Globus pallidus (tissue), 1 donor: ENCODE data around the gene MYOG.

ENCODE experiments used
- DNase-seq: peaks from one replicate; pipeline ENCODE4 v3.0.0-alpha.2; 2015; ENCODE audit warnings: low spot score

Gene MYOG

DNA sequence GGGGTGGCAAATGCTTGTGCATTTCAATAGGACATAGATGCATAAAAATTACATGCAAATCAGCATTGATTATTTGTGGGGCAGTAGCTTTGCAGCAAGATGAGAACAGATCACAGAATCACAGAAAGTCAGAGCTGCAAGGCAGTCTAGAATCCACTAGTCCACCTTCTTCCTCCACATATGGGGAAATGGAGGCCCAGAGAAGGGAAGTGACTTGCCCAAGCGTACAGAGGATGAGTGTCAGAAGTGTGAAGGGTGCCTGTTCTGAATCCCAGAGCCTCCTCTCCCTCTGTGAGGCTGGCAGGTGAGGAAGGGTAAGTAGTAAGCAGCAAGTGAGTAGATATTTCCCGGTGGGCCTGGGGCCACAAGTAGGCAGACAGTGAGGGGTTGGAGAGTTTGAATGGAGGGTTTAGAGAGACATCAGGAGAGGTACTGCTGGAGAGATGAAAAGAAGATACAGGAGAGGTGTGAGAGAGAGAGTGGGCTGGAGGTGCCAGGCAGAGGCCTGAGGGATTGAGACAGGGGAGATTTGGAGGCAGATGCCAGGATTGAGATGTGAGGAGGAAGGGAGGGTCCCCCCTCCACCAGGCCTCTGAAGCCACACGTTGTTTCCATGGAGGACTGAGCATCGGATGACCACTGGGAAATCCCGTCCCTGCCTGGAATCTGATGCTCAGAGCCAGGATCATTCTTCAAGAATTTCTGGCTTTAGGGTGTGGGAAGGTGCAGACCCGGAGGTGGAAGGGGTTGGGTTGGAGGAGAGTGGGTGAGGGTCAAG, 4.8 kb upstream of the MYOG start:
- DNase-seq: no peak

DNA sequence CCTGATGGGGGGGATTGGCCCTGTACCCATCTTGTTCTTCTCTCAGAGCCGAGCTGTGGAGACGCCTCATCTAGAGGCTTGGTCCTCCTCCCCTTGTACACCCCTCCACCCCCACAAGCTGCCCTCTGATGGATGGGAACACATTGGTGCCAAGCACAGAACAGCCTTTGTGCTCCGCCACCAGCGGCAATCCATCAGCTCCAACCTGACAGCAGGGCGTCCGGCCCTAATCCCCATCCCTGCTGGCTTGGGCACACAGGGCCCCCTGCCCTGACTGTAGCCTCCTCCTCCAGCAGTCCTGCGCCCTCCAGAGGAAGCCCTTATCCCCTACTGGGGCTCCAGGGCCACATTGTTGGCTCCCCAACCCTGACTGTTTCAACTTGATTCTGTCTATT, 3.8 kb upstream of the MYOG start:
- DNase-seq: peak; percentile 33

DNA sequence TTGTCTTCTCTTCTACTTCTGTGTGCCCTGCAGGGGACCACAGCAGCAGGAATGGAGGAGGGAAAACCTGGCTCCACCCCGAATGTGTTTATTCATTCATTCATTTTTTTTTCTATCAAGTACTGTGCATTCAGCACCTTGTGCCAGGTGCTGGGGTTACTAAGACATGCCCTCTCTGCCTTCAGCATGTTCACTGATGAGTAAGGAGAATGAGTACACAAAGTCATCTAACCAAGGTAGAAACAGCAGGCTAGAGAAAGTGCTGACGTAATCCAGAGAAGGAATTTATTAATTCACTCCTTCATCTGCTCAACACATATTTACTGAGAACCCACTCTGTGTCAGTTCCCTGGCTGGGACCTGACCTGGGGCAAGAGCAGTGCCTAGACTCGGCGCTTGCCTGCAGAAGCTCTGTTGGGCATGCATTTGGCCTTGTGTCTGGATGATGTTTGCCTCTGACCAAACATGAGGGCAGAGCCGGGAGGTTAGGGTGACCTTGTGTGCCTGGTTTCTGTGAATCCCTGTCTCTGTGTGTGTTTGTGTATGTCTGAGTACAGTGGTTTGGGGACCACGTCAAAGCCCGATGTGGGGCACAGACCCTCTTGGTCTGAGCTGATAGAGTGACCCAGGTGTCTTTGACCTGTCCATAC, 3.3 kb upstream of the MYOG start:
- no peak for DNase-seq

DNA sequence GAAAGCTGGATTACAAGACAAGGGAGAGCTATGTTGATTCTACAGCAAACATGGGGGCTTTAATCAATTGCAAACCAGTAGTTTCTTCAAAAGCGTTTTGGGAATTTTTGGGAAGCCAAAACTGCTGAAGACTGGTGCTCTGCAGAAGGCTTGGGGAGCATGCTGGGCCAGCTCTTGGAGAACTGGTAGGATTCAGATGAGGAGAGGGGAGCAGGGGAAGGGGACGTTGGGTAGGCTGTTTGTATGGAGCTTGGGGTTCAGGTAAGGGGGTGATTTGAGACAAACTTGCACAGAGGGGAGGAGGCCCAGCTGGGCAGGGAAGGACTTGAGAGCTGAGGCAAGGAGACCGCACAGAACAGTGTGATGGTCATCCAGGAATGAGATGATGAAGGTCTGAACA, 2.6 kb upstream of the MYOG start:
- no peak for DNase-seq

DNA sequence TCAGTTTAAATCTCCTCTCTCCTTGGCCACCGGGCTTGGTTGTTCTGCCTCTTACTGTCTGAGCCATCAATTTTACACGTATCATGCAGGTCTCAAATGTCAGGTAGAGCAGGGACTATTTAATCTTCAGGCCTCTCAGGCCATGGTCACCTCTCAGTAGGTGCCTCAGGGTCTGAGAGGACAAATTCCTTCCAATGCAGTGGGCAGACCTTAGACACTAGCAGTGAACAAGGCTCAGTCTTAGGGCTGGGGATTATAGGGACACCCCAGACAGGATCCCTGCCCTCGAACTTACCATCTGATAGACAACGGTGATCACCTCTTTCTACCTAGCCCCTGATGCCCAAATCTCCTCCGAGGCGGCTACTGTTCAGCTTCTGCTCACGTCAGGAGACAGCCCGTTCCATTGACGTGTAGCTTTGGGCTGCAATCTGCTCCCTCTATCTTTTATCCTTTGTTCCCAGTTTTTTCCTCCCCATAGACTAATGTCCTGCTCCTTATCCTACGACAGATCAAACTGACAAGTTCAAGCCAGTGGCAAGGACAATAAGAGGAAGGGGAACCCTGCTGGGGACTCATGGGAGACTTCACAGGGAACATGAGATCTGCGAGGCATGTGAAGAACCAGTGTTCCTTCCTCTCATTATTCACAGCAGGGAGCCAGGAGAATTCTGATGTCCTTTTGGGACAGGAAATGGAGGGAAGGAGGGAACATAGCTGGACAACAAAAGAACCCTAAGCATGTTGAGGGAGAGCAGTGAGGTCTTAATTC, 1.4 kb upstream of the MYOG start:
- DNase-seq: no peak

DNA sequence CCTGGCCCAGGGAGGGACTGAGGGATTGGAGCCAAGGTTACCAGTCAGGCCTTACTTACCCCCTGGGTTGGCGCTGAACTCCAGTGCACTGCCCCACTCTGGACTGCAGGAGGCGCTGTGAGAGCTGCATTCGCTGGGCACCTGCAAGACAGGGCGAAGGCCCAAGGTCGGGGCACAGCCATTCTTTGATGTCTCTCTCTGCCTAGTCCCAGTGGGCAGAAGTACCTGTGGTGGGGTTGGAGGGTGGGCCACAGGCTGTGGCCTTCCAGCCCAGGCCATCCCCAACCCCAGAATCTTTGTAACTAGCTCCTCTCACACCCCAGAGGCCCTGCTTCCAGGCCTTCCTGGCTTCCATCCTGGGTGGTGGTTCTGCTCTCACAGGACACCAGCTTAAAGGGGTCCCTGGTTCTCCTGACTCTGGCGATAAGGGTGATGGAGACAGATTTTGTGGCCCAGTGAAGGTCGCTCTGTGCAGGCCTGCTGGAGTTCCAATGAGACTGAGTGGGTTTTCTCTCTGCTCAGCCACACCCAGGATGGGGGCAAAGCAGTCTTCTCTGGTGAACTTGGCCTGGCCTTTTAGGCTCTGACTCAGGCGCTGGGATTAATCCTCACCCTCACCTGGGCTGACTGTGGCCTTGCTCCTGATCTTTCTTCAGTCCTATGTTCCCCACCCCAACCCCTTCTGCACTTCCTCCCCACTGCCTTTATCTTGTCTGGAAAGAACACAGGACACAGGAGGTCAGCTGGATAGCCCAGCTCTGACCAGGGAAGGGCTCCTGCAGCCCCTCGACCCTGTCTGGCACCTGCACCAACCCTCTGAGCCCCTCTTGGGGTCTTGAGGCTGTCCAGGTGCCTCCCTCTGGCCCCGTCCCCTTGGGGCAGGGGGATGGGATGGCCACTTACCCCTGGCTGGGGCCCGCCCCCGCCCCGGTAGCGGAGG, 954 bp downstream of the MYOG start:
- DNase-seq: no peak

DNA sequence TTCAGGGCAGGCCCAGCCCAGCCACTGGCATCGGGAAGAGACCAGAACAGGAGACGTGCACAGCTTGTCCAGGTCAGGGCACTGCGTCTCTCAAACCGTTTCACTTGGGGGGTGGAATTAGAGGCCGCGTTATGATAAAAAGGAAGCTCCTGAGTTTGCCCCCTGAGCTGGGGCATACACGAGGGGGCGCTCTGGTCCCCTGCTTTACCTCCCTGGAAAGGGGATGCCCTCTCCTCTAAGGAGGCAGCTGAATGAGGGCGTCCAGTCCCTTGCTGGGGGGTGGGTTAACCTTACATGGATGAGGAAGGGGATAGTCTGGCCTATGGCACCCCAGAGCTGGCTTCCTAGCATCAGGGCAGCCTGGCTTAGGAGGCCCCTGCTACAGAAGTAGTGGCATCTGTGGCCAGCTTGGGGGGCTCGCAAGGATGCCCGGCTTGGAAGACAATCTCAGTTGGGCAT, 2.3 kb downstream of the MYOG start:
- no peak for DNase-seq

DNA sequence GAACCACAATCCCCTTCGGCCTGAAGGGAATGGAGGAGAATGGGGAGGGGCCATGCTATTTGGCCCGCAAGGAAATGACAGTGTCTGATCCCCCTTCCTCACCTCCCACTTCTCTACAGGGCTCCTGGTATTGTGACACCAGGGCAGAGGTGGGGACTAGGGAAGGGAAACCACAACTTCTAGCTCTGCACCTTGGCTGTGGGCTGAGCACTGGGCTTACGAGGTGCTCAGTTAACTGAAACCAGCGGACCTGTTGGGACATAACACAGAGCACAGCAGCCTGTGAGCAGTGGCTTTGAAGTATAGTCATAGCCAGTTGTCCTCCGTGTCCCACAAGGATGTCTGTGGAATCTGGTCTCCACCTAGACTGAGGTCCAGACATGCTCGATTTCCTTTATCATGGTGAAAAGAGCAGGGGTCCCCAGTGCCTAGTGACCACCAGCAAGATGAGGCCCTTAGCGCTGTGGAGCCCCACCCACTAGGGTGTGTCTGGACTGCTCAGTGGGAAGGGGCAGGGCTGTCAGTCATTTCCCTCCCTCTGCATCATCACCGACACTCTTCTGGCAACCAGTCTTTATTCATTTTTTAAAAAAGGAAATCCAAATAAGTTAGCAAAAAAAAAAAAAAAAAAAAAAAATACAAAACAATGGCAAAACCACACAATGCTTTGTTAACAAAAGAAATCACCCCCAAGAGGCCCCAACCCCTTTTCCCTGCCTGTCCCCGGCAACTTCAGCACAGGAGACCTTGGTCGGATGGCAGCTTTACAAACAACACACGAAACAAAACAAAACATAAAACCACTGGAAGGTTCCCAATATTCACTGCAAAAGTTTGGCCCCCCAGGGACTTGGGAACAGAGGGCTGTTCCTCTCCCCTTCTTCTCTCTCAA, 3.0 kb downstream of the MYOG start:
- DNase-seq: no peak

DNA sequence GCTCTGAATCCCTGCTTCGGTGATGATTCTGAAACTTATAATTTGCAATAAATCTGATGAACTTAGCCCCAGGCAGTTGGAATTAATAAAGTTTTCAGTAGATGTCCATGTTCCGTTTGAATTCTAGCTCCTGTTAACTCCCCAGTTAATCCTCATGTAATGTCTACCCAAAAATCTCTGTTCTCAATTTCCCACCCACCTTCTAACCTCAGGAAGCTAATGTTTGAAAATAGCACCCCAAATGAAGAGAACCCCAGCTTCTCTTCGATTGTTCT, 3.6 kb downstream of the MYOG start:
- DNase-seq: no peak

DNA sequence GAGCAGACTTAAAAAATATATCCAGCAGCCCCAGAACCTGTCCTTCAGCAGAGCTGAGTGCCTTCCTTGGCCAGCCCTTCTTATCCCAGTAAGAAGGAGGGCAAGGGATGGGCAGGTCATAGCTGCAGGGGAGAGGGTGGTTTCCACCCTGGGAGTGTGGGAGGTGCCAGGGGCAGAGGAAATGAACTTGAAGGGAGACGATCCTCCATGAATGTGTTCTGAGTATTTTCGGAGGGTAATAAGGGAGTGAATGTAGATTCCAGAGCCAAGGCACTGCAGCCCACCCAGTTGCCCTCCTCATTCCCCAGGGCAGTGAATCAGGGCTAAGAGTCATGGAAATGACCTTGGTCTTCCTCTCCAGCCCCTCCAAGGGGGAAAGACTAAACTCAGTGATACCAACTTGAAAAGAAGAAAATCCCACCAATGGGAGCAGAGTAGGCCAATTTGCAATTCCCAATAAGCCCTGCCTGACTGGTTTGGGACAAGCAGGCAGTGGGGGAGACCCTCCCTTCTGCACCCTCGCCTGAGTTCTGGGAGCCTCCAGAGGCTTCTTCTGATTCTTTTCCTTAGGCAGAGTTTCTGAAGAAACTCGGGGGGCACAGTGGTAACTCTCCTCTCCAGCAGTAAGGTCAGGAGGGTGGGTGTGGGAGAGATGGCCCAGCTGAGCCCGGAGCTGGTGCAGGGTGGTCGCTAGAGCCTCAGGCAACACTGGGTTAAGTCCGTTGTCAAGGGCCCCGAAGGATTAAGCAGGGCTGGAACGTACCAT, 4.2 kb downstream of the MYOG start:
- DNase-seq: no peak

DNA sequence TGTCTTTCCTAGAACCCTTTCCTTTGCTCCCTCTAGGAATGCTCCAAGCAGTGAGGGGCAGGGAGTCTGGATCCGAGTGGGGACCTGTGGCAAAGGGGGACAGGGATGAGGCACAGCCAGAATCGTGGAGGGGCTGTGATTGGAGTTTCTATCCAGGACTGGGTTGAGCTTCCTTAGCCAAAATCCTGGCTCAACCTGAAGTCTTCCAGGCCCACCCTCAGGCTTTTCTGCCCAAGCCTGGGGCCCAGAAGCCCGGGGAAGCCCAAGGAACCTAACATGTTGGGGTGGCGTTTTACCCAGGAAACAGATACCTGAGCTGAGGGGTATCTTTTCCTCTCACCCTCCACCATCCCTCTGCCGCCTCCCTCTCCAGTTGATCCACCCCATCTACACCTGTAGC, 5.4 kb downstream of the MYOG start:
- no peak for DNase-seq

DNA sequence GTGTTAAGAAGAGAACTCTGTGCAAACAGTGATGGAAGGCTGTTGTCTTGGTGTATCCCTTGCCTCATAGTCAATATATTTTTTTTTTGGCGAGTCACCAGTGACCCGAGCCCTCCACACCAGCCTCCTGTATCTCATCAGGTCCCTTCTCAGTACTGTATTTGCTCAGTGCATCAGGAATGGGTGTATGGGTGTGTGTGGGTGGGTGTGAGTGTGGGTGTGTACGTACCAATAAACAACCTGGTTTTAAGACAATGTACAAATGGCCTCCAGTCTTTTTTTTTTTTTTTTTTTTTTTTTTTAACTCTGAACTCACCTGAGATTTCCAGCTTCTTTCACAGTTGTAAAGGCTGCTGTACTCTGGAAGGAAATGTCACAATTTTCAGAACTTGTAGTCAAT, 7.3 kb downstream of the MYOG start:
- DNase-seq: no peak

DNA sequence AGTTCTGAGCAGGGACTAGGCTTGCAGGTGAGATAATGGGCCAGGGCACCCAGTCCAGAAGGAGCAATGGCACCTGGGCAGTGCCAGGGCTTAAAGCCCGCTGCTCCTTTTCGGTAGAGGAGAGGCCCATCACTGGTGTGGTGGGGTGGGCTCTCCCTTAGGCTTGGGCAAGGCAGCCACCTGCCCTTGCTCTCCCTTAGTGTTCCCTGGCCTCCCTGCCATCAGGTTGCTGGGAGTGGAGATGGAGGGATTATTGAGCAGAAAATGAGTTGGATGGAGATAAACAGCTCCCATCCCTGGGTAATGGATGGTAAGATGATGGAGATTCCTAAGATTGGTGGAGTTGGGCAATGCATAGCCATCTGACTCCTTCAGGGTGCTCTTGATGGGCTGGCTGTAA, 7.9 kb downstream of the MYOG start:
- no peak for DNase-seq

DNA sequence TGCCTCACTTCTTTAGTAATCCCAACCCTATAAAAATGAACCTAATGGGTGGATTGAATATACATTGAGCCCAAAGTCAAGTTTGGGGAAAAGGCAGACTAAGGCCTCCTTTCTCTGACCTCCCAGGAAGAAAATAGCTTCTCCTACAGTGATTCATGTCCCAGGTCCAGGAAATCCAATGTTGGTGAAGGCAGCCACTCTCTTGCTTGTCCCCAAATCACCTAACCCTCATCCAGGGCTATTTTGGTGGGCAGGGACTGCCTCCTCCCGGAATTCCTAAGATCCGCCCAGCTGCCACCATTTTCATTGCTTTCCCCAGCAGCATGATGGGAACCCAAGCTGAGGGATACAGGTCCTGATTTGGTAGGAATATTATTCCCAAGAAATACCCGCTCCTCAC, 8.4 kb downstream of the MYOG start:
- no peak for DNase-seq

DNA sequence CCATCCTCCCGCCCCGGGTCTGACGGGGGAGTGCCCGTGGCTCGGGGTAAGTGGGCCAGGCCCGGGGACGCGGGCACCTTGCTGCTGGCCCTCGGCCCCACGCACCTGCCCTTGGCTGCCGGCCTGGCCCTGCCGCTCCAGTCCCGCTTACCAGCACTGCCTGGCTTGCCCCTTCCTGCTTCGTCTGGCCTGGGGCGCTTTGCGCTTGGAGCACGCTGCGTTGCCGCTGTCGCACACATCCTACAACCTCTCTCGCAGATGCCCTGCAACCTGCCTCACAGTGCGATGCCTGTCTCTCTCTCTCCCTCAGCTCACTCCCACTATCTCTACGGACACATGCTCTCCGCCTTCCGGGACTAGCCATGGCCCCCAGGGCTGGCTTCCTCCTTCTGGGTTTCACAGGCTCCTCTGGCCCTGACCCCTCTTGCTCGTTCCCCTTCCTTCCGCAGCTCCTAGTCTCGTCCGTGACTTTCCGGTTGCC, 9.7 kb downstream of the MYOG start:
- DNase-seq: no peak

DNA sequence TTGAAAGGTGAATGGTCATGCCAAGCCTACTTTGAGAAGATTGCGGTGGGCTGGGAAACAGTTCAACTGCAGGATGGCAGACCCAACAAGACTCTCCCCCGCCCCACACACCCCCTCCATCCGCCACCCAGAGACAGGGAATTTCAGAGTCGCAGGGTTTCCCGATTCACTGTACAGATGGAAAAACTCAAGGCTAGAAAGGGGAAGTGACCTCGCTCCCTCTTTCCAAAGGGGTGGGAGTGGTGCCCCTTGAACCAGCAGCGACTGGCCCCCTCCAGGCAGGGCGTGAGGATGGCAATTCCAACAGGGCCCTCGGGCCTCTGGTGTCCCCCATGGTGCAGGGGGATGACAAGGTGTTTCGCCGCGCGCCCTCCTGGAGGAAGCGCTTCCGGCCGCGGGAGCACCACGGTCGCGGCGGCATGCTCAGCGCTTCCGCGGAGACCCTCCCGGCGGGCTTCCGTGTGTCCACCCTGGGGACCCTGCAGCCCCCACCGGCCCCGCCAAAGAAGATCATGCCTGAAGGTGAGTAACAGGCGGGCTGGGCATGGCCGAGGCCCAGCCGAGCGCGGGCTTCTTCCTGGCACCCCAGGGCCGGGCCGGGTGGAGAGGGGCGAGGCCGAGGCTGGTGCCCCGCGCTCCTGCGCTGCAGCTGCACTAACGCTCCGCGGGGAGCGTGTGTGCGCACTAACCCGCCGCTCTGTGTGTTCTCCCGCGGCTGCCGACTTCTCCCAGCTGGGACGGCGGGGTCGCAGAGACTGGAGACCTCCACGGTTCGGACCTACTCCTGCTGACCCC, 10.4 kb downstream of the MYOG start:
- no peak for DNase-seq

DNA sequence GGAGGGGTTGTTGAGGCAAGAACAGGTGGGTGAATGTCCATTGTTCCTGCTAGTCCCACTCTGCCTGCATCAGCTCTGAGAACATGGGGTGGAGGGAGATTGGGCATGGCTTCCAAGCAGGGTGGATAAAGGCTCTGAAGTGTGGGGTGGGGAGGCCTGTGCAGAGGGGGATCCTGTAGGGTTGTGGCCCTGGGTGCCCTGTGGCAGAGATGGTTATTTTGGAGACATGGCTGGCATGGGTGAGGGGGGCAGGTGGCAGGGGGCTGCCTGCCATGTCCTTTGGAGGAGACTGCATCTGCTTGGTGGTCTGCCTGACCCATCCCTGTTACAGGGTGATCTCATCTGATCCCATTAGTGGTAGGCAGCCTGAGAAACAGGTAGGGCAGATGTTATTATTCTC, 11.2 kb downstream of the MYOG start:
- DNase-seq: no peak

DNA sequence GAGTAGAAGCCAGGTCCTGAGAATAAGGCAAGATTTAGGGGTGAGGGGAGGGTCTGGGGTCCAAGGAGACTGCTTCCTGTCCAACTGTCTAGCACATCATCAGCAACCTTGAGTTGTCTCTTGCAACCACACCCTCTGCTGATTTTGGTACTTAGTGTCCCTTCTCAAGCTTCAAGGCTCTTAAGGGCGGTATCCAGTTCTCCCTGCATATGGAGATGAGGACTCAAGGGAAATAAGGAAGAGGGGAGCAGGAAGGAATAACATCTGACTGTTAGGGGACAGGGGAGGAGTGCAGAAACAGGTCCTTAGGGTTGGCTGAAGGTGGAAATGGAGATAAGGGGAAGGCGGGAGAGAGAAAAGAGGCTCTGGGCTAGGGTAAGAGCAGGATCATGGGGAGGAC, 12.3 kb downstream of the MYOG start:
- DNase-seq: no peak

DNA sequence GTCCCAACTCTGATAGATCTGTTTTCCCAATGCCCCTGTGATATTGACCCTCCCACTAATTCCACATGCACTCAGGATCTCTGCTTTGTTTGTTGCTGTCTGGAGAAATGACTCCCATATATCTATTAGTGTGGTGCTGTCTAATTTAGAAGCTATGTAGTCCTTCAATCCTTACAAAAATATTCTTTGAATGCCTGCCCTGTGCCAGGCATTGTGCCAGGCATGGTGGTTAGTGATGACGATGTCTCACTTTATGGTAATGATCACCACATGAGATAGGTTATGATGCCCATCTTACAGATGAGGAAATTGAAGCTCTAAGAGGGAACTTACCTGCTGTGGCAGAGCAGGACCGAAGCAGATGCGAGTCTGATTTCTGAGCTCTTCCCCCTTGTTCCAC, 12.9 kb downstream of the MYOG start:
- DNase-seq: no peak
